ENCODE results near the gene SGCB. TPM values are rescaled to one million over a fixed set of nuclear protein-coding genes. Genes with fewer than 3 reads are reported as not detected.

The SGCB gene
- total RNA-seq, 1 experiment from 2014 or later: 13.4 TPM

GRCh38 chr4:52019936-52020657 is 18.0 kb downstream of the SGCB start, which contains the start of gene LRRC66:
LRRC66 (minus strand) TSS chr4:52020363; CDS start chr4:52017613, 2,750 bp downstream.
- DNase-seq (ENCODE audit: low spot score): no peak

GRCh38 chr4:52017814-52018213 is 20.3 kb downstream of the SGCB start:
- no peak for DNase-seq (ENCODE audit: low spot score)

DNA sequence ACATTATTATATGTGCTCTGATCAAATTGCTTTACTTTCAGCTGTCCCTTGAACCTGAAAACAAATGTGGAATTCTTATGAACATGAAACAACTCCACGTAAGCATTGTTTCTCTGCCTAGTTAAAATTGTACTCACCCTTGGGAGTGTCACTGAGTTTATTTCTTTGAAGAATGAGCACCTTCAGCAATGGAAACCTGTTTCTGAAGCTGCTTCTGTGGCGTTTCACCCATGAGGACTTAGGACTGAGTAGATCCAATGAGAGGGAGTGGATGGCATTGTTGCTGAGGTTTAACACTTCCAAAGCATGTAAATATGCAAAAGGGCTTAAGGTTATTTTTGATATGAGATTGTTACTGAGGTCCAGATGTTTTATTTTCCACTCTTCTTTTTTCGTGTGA is 21.1 kb downstream of the SGCB start:
- no peak for DNase-seq (ENCODE audit: low spot score)

- no peak for DNase-seq (ENCODE audit: low spot score)
These were observed 22.7 kb downstream of the SGCB start for GRCh38 chr4:52015366-52015765.

DNA sequence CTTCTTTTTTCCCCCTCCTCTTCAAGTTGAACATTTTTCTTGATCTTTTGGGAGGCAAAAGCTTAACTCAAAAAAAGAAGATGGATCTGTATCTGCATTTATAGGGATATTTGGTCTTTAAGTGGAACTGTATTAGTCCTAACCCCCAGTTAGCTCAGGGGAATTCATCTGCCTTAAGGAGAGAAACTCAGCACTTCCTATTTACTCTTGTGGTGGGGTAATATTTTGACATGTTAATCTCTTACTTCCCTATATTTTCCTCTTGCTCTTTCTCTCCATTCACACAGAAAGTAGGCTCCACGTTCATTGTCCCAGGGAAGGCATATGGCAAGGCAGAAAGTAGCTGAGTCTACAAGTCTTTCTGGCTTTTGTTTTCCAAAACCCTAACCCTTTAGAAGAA is 23.2 kb downstream of the SGCB start:
- DNase-seq (ENCODE audit: low spot score): no peak

- no peak for DNase-seq (ENCODE audit: low spot score)
These were observed 25.4 kb downstream of the SGCB start for GRCh38 chr4:52012651-52013050.

DNA sequence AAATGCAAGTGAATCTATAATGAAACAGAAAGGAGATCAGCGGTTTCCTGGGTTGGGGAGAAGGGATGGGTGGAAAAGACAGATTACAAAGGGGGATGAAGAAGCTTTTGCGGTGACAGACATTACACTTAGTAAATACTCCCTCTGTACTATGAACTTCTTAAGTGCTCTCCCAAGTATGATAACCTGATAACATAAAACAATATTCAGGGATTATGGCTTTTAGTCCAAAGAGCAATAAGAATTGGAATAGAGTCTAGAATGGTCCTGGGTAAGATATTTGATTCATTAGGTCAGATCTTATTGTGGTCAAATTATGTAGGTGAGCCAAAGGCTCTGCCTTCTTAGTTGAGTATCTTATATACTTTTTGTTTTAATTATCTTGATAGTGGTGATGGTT is 27.1 kb downstream of the SGCB start:
- DNase-seq (ENCODE audit: low spot score): no peak

GRCh38 chr4:52006887-52007286 is 31.2 kb downstream of the SGCB start:
- DNase-seq (ENCODE audit: low spot score): no peak

GRCh38 chr4:52005604-52006273 is 32.4 kb downstream of the SGCB start:
- no peak for DNase-seq (ENCODE audit: low spot score)

GRCh38 chr4:52004414-52004813 is 33.7 kb downstream of the SGCB start:
- DNase-seq (ENCODE audit: low spot score): no peak

GRCh38 chr4:52001616-52002015 is 36.5 kb downstream of the SGCB start:
- DNase-seq (ENCODE audit: low spot score): no peak

- no peak for DNase-seq (ENCODE audit: low spot score)
These were observed 38.8 kb downstream of the SGCB start for GRCh38 chr4:51999250-51999649.

- no peak for DNase-seq (ENCODE audit: low spot score)
These were observed 39.3 kb downstream of the SGCB start for GRCh38 chr4:51998837-51999236.

GRCh38 chr4:51997647-51998046 is 40.5 kb downstream of the SGCB start:
- DNase-seq (ENCODE audit: low spot score): no peak

GRCh38 chr4:51995647-51996220 is 42.4 kb downstream of the SGCB start:
- no peak for DNase-seq (ENCODE audit: low spot score)

Other genes starting within 250 kb of the SGCB start
- 34.8 and 38.8 TPM in 2 replicates for gene DCUN1D4, start 195.1 kb downstream of the SGCB start, total RNA-seq (2014; rRNA removed; shearing (Covaris generic))
- gene LRRC66, start 17.9 kb downstream of the SGCB start, total RNA-seq (2014; rRNA removed; shearing (Covaris generic)): 0.15 TPM in 1 of 2 replicates, not detected in the other
- not detected in 2 replicates for gene SPATA18, start 13.0 kb upstream of the SGCB start, total RNA-seq (2014; rRNA removed; shearing (Covaris generic))